HFFc6 (cell line): Measurements from ENCODE around the gene KIF17. TPM values are rescaled to one million over a fixed set of nuclear protein-coding genes. Genes with fewer than 3 reads are reported as not detected.
A peak's percentile ranks its signal among the peaks of the same experiment; 100 is the strongest.

Experiments
- DNase-seq: peaks from one replicate; pipeline ENCODE4 v3.0.0-alpha.2; 2018
- H3K27ac Mint-ChIP-seq: 2 replicates; pipeline ENCODE4 v1.8.0; 2020; ENCODE audit warnings: mild to moderate bottlenecking, mixed read lengths
- H3K27me3 Mint-ChIP-seq: 2 replicates; pipeline ENCODE4 v1.8.0; 2021; ENCODE audit warnings: mild to moderate bottlenecking, moderate library complexity, mixed read lengths; ENCODE audit not compliant: insufficient read depth
- H3K36me3 Mint-ChIP-seq: 2 replicates; pipeline ENCODE4 v1.8.0; 2021; ENCODE audit warnings: low read depth, mixed read lengths
- H3K4me1 Mint-ChIP-seq: 2 replicates; pipeline ENCODE4 v1.8.0; 2020; ENCODE audit warnings: low read depth, mixed read lengths
- H3K4me3 Mint-ChIP-seq: 2 replicates; pipeline ENCODE4 v1.8.0; 2020; ENCODE audit warnings: mild to moderate bottlenecking, moderate library complexity, mixed read lengths
- H3K9me3 Mint-ChIP-seq: 2 replicates; pipeline ENCODE4 v1.8.0; 2020; ENCODE audit warnings: mild to moderate bottlenecking, mixed read lengths
- total RNA-seq, 6 experiments: library from RNA; stranded (reverse); fragmentation: NEBNext Ultra II Directional; extraction: Animal tissue kit (Norgen Biotek cat#: 25700); gene quantifications; 2 replicates in 1 of 6; 3 replicates in 5 of 6; pipeline ENCODE4 v1.2.3, GENCODE V29; 2021
- TF ChIP-seq, protein P1 (sequence below): fragments of 200-600 bp; sonication (generic); IDR thresholded peaks from 2 replicates; pipeline ENCODE4 v1.5.0; 2021; ENCODE audit warnings: antibody characterized with exemption, mild to moderate bottlenecking

Gene KIF17
- total RNA-seq, 6 experiments from 2014 or later, result 5.8 to 8.1 (median 7.4) TPM

DNA sequence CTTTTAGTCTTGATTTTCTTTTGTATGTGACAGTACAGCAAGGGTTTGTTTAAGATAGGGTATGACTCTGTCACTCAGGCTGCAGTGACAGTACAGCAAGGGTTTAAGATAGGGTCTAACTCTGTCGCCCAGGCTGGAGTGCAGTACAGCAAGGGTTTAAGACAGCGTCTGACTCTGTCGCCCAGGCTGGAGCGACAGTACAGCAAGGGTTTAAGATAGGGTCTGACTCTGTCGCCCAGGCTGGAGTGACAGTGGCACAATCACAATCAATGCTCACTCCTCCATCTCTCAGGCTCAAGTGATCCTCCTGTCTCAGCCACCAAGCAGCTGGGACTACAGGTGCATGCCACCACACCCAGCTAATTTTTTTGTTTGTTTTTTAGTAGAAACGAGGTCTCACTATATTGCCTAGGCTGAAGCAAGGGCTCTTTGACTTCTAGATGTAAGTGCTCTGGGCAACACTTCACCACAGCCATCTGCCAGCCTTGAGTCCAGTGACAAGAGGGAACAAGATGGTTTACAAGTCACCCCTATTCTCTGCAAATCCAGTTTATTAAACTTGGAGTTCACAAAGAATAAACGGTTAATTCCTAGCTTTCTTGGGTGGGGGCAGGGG, 15.7 kb upstream of the KIF17 start:
- Mint-ChIP-seq H3K36me3 (peaks cover 31% of the 10 kb centered on the region), H3K9me3 (no peaks in the 10 kb centered on the region), H3K27ac (peak overlapping the region; percentile 96), H3K4me3 (peak overlapping the region; percentile 91), H3K27me3 (peaks cover 4% of the 10 kb centered on the region), H3K4me1 (peaks cover 39% of the 10 kb centered on the region)
- TF ChIP-seq, protein P1, sequence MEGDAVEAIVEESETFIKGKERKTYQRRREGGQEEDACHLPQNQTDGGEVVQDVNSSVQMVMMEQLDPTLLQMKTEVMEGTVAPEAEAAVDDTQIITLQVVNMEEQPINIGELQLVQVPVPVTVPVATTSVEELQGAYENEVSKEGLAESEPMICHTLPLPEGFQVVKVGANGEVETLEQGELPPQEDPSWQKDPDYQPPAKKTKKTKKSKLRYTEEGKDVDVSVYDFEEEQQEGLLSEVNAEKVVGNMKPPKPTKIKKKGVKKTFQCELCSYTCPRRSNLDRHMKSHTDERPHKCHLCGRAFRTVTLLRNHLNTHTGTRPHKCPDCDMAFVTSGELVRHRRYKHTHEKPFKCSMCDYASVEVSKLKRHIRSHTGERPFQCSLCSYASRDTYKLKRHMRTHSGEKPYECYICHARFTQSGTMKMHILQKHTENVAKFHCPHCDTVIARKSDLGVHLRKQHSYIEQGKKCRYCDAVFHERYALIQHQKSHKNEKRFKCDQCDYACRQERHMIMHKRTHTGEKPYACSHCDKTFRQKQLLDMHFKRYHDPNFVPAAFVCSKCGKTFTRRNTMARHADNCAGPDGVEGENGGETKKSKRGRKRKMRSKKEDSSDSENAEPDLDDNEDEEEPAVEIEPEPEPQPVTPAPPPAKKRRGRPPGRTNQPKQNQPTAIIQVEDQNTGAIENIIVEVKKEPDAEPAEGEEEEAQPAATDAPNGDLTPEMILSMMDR, result no peak
- no peak for DNase-seq

DNA sequence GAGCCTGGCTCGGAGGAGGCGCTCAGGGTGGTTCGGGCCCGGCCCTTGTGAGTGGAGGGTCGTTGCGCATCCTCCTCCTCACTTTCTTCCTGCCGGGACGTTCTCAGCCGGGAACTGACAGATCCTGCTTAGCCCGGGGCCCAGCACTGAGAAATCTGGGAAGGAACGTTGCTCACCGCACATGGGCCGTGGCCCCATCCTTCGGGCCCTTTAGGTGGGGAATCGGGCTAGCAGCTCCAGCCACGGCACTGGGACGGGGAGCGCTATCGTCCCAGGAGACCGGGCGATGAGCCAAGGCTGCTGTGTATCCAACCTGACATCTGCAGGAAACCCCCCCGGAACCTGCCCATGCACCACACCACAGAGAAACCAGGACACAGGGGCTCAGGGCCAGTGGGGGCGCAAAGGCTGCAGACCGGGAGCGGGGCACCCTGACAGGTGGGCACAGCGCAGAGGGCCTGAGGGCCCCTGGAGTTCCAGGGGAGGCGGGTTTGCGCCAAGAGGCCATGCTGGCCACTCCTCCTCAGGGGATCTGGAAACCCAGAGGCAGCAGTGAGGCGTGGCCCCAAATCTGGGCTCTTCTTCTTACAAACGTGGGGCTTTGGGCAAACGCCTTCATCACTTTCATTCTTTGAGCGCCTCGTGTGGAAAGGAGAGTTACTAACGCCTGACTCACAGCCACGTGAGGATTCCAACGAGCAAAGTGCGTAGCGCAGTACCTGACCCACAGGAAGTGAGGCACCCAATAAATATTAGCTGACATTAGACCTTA, 15.0 kb upstream of the KIF17 start, which contains the start of gene SH2D5:
SH2D5 (minus strand) TSS at position 116 of the 772 bp plus-strand sequence. CDS start 4,659 bp downstream, outside the sequence.
- Mint-ChIP-seq H3K27me3 (peaks cover 4% of the 10 kb centered on the region), H3K4me3 (peak within 1 kb of the TSS; percentile 91), H3K36me3 (peaks cover 25% of the 10 kb centered on the region), H3K4me1 (peaks cover 32% of the 10 kb centered on the region), H3K27ac (peak within 1 kb of the TSS; percentile 96), H3K9me3 (no peaks in the 10 kb centered on the region)
- TF ChIP-seq, protein P1, result peak; percentile 66
- peak; percentile 98 for DNase-seq

DNA sequence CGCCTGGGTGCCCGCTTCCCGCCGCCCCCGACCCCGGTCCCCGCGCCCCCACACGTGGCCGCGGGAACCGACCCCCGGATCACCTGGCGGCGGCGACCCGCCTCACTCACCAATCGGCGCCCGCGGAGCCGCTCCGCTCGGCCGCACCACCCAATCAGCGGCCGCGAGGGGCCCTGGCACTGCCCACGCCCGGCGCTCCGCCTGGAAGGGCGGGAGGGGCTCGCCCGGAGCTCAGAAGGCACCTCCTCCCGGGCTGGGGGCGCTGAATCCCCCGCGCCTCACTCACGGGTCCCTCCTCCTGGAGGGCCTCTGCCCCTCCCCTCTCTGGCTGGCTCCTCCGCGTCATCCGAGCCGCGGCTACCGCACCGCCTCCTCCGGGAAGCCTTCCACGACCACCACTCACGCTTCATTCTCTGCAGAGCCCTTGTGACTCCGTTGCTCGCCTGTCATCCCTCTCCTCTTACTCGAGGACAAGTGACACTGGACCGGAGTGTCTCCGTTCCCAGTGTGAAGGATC, 14.3 kb upstream of the KIF17 start:
- TF ChIP-seq, protein P1, result no peak
- Mint-ChIP-seq H3K36me3 (peaks cover 19% of the 10 kb centered on the region), H3K4me3 (peak overlapping the region; percentile 91), H3K27me3 (peaks cover 4% of the 10 kb centered on the region), H3K4me1 (peaks cover 32% of the 10 kb centered on the region), H3K9me3 (no peaks in the 10 kb centered on the region), H3K27ac (peak overlapping the region; percentile 96)
- peak; percentile 58 for DNase-seq

DNA sequence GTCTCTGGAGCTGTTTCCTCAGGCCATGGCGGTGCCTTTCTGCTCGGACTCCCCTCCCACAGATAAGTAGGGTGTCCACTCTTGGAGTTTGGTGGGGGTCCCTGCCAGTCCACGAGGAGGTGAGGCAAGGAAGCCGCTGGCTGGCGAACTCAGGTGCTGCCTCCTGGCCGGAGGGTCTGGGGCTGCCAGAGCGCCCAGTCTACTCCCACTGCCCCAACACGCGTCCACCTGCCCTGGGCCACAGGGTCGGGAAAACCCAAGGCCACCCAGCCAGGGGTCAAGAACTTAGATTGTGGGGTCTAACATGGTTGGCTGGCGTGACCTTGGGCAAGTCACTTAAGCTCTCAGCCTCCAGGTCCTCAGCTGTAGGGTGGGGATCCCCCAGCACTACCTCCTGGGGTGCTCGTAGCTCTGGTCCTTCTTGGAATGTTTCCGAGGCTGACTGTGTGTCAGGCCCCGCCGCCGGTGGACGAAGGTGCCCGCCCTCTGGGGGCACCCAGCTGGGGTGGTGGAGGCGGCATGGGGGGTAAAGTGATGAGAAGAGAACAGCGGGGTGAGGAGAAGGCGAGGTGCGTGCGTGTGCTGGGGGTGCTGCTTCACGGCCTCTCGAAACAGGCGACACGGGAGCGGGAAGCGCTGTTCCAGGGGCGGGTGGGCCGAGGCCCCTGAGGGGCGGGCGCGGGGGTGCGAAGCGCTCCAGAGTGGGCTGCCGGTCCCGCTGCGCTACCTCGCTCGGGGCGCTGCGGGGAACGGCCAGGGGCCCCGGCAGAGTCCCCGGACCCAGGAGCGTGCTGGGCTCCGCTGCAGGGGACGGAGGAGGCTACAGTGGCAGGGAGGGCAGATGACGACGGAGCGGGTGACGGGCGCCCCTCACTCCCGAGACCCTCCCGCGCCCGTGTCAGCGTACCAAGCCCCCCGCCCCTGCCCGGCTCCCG, 13.5 kb upstream of the KIF17 start:
- H3K27me3 Mint-ChIP-seq, result peaks cover 4% of the 10 kb centered on the region
- DNase-seq, result no peak
- H3K4me1 Mint-ChIP-seq, result peaks cover 32% of the 10 kb centered on the region
- TF ChIP-seq, protein P1, result no peak
- peaks cover 11% of the 10 kb centered on the region for H3K36me3 Mint-ChIP-seq
- peak overlapping the region; percentile 82 for H3K4me3 Mint-ChIP-seq
- H3K27ac Mint-ChIP-seq, result peak overlapping the region; percentile 55; the same call in 1 of the 2 replicates
- no peaks in the 10 kb centered on the region for H3K9me3 Mint-ChIP-seq

DNA sequence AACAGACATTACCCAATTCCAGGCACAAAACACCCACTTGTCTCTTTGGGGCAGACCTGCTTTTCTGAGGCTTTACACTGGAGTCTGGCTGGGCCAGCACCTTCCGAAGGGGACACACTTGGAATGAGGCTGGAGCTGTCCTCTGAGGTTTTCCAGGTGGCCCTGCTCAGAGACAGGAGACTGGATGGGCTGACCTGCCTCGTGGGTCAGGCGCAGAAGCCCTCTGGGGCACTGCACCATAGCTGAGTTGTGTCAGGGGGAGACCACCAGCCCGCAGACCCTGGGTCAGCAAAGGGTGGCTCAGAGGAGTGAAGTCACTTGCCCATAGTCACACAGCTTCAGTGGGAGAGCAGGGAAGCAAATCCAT, 12.9 kb upstream of the KIF17 start:
- DNase-seq, result no peak
- TF ChIP-seq, protein P1, result no peak
- H3K36me3 Mint-ChIP-seq, result peaks cover 5% of the 10 kb centered on the region
- H3K9me3 Mint-ChIP-seq, result no peaks in the 10 kb centered on the region
- peak overlapping the region; percentile 82 for H3K4me3 Mint-ChIP-seq
- peaks cover 29% of the 10 kb centered on the region for H3K4me1 Mint-ChIP-seq
- no peak overlapping the region for H3K27ac Mint-ChIP-seq
- H3K27me3 Mint-ChIP-seq, result peaks cover 4% of the 10 kb centered on the region
